AG04450 (cell line): ENCODE measurements around the gene CKB. TPM values are rescaled to one million over a fixed set of nuclear protein-coding genes. Genes with fewer than 3 reads are reported as not detected.

Experiments used
- CTCF ChIA-PET: fragments of 300-600, 350-600 bp; formaldehyde crosslinking; extraction: SDS; loops from one replicate; lab custom pipeline; 2022; ENCODE audit warnings: antibody characterized with exemption, inconsistent platforms; lab: Charles Lee
- POLR2A ChIA-PET: fragments of 350-600 bp; formaldehyde crosslinking; extraction: SDS; loops from one replicate; lab custom pipeline; 2021; ENCODE audit warnings: antibody characterized with exemption, inconsistent platforms; lab: Yijun Ruan, JAX
- DNase-seq: peaks from one replicate; pipeline ENCODE4 v3.0.0-alpha.2; 2011; ENCODE audit warnings: low read depth, low spot score
- H3K27ac ChIP-seq: one replicate; pipeline ENCODE4 v1.5.1; 2012; ENCODE audit warnings: low read depth, low read length, control low read depth
- H3K27me3 ChIP-seq: one replicate; pipeline ENCODE4 v1.6.0; 2012; ENCODE audit warnings: low read length; ENCODE audit not compliant: control insufficient read depth, insufficient read depth
- H3K4me3 ChIP-seq: 2 replicates; pipeline ENCODE4 v1.5.1; 2011; ENCODE audit warnings: mild to moderate bottlenecking, low read depth, low read length, control low read depth
- H3K9me3 ChIP-seq: 2 replicates; pipeline ENCODE4 v1.5.1; 2012; ENCODE audit warnings: low read length; ENCODE audit not compliant: control insufficient read depth, insufficient read depth
- polyA plus RNA-seq: library from polyadenylated mRNA; depleted of rRNA; stranded (reverse); fragments of >200 nt; gene quantifications from 2 replicates; pipeline ENCODE4 v1.2.3, GENCODE V29; 2011
- TF ChIP-seq, protein P1 (sequence below): IDR thresholded peaks from 2 replicates; pipeline ENCODE4 v1.5.1; 2011; ENCODE audit warnings: low read depth, low read length, control low read depth, inconsistent platforms

CKB gene
- polyA plus RNA-seq, 1 experiment = 11.7 TPM

DNA sequence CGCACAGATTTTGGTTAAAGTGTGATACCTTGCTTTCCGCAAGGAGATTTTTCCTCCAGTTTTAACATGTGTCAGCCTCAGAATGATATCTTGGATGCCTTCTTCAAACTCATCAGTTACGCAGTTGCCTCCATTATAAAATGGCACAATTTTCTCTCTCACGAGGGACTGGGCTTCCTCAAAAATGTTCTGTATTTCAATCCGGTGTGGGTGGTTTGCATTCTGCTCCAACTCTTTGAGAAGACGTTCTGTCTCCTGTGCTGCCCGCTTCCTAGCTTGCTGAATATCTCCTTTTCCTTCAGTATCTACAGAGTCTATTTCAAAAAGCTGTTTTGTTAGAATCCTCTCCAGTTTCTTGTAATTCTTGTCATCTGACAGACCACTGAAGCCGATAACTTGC lies 38.1 kb upstream of the CKB start:
- no peaks in the 10 kb centered on the region for H3K27me3 ChIP-seq
- no peak overlapping the region for H3K27ac ChIP-seq
- TF ChIP-seq, protein P1, sequence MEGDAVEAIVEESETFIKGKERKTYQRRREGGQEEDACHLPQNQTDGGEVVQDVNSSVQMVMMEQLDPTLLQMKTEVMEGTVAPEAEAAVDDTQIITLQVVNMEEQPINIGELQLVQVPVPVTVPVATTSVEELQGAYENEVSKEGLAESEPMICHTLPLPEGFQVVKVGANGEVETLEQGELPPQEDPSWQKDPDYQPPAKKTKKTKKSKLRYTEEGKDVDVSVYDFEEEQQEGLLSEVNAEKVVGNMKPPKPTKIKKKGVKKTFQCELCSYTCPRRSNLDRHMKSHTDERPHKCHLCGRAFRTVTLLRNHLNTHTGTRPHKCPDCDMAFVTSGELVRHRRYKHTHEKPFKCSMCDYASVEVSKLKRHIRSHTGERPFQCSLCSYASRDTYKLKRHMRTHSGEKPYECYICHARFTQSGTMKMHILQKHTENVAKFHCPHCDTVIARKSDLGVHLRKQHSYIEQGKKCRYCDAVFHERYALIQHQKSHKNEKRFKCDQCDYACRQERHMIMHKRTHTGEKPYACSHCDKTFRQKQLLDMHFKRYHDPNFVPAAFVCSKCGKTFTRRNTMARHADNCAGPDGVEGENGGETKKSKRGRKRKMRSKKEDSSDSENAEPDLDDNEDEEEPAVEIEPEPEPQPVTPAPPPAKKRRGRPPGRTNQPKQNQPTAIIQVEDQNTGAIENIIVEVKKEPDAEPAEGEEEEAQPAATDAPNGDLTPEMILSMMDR = no peak
- ChIA-PET CTCF (no interaction called here), POLR2A (interaction anchor here (1.8 kb wide), 1 partner anchor 20 kb away, joined by 7 read pairs; no protein-coding TSS in a partner anchor)
- H3K4me3 ChIP-seq = peak overlapping the region; percentile 83; the same call in 1 of the 2 replicates
- DNase-seq = no peak
- peaks cover 4% of the 10 kb centered on the region; the same call in 1 of the 2 replicates for H3K9me3 ChIP-seq

DNA sequence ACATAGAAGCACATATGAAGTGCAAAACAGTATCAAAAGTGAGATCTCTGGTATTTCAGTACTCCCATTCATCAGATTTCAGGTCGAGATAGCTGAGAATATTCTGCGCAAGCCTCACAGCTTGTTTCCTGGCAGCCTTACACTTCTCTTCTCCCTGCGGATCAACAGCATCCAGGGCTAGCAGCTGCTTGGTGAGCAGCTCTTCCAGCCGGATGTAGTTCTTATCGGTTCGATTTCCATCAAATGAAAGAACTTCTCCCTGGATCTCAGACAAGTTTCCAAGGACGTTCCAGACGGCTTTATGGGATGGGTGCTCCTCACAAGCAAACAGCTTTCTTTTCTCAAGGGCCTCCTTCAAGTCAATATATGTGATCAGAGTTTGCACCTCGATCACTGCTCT lies 37.1 kb upstream of the CKB start:
- ChIA-PET CTCF (interaction anchor here (0.7 to 4.1 kb wide), 2 partner anchors 12 to 60 kb away, joined by 3 to 22 read pairs; no protein-coding TSS in a partner anchor), POLR2A (no interaction called here)

DNA sequence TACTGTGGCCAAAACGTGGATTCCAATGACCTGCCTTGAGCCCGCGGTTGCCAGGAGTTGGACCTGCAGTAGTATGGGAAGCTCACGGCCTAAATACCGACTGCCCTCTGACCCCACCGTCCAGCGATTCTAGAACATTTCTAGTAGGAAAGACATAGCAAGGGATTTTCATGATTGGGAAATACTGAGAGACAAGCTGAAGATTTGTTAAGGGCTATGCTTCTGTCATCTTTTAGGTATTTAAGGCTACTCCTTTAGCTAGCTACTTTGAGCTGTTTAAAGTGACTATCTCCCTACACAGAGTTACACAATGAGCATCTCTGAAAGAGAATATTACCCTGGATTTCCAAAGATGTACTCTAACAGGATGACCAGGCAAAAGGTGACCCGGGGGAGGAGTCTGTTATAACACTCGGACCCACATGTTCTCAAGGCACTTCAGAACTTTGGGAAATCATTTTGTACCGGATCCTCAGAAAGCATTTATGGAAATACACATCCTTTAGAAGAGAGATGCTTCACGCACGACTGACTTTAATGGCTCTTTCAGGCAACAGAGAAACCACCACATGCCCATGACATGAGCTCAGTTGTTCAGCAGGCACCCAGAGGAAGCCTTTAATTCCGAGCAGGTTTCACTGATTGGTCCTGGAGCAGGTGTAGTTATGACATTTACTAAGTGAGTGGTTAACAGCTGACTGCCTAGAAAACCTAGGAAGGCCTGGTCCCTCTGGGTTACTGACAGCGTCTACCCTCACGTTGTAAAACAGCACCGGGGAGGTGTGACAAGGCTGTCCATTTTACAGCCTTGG lies 35.6 kb upstream of the CKB start:
- peaks cover 4% of the 10 kb centered on the region; the same call in 1 of the 2 replicates for H3K9me3 ChIP-seq
- H3K4me3 ChIP-seq = no peak overlapping the region
- CTCF ChIA-PET = interaction anchor here (0.7 to 4.1 kb wide), 3 partner anchors 10 to 169 kb away, joined by 4 to 22 read pairs (median 6); no protein-coding TSS in a partner anchor
- H3K27ac ChIP-seq = peak overlapping the region; percentile 42
- H3K27me3 ChIP-seq = no peaks in the 10 kb centered on the region
- TF ChIP-seq, protein P1 = no peak
- DNase-seq = no peak
- POLR2A ChIA-PET = interaction anchor here (1.2 kb wide), 1 partner anchor 30 kb away, joined by 3 read pairs; no protein-coding TSS in a partner anchor

More for the DNA sequence above, 37.1 kb upstream of the CKB start:
- Histone ChIP-seq H3K27me3 (no peaks in the 10 kb centered on the region), H3K27ac (no peak overlapping the region), H3K4me3 (no peak overlapping the region), H3K9me3 (peaks cover 4% of the 10 kb centered on the region; the same call in 1 of the 2 replicates)
- TF ChIP-seq, protein P1 = no peak
- no peak for DNase-seq

DNA sequence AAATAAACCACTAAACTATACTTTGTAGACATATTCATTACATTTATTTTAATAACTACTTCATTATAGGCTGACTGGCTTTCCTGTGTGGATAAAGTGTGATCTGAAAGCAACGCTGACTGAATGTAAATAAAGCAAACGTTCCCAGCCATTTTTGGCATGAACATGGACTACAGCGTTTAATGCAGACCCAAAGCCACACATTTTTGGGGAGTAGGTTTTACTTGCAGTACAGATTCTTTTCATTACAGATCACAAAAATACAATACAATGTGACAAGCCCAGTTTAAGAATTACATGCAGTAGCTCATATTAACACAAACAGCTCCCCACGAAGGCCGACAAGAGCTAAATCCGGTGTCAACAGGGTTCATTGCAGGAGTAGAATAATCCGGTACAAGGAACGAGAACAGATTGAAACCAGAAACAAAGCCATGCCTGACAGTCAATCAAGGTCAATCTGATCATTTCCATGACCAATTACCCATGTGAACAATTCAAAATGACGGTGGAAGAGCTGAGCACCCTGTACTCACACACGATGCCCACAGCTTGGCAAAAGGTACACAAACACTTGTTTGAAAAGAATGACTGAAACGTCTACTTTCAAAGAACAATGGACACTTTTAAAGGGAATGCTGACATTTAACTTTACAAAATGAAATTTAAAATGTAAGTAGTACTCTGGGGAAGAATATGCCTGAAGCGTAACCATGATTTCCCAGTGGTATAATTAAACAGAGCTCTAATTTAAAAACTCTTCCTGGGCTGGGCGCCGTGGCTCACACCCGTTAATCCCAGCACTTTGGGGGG lies 34.5 kb upstream of the CKB start:
- Histone ChIP-seq H3K27me3 (no peaks in the 10 kb centered on the region), H3K27ac (no peak overlapping the region), H3K4me3 (no peak overlapping the region), H3K9me3 (no peaks in the 10 kb centered on the region; the same call in 1 of the 2 replicates)
- DNase-seq = no peak
- TF ChIP-seq, protein P1 = no peak
- CTCF ChIA-PET = interaction anchor here (1.0 to 4.1 kb wide), 2 partner anchors 9 to 39 kb away, joined by 4 to 22 read pairs; no protein-coding TSS in a partner anchor
- POLR2A ChIA-PET = no interaction called here
